GM12873 (cell line): ENCODE data around the gene IRX2.

ENCODE experiments used
- CTCF ChIP-seq: IDR thresholded peaks from 2 replicates; pipeline ENCODE4 v1.5.1; 2012; ENCODE audit warnings: low read depth, mild to moderate bottlenecking, moderate library complexity, low read length, control low read depth; ENCODE audit not compliant: insufficient read depth; ENCODE audit errors: missing control alignments

IRX2 gene

GRCh38 chr5:2703041-2703440, 48.4 kb downstream of the IRX2 start:
- TF ChIP-seq CTCF = no peak

- TF ChIP-seq CTCF = no peak
Measured at GRCh38 chr5:2702096-2702879, 49.2 kb downstream of the IRX2 start.

GRCh38 chr5:2701592-2701991, 49.9 kb downstream of the IRX2 start:
- no peak for TF ChIP-seq CTCF

GRCh38 chr5:2700876-2701275, 50.6 kb downstream of the IRX2 start:
- TF ChIP-seq CTCF = no peak

- TF ChIP-seq CTCF = no peak
Measured at GRCh38 chr5:2699686-2700085, 51.8 kb downstream of the IRX2 start.

GRCh38 chr5:2699231-2699630, 52.2 kb downstream of the IRX2 start:
- TF ChIP-seq CTCF = no peak

GRCh38 chr5:2698581-2698980, 52.9 kb downstream of the IRX2 start:
- no peak for TF ChIP-seq CTCF
